Neural cell (in vitro differentiated cells): ENCODE measurements around the gene GATC. TPM values are rescaled to one million over a fixed set of nuclear protein-coding genes. Genes with fewer than 3 reads are reported as not detected.

Experiments used
- H2AFZ ChIP-seq: fragments of 200-600, 300-800 bp; sonication (generic), shearing (Covaris generic); 2 replicates; pipeline ENCODE4 v1.6.0; 2014; ENCODE audit warnings: low read depth, mild to moderate bottlenecking, antibody characterized with exemption, low read length, moderate library complexity
- H3F3A ChIP-seq: fragments of 200-600 bp; shearing (Covaris generic); 2 replicates; pipeline ENCODE4 v1.6.1; 2016; ENCODE audit warnings: mild to moderate bottlenecking, moderate library complexity, mixed read lengths, antibody characterized with exemption, low read length; ENCODE audit not compliant: insufficient read depth, poor library complexity, severe bottlenecking
- H3K27ac ChIP-seq: fragments of 200-600, 300-800 bp; sonication (generic), shearing (Covaris generic); 2 replicates; pipeline ENCODE4 v1.5.1; 2014; ENCODE audit warnings: mild to moderate bottlenecking, low read length, moderate library complexity
- H3K27me3 ChIP-seq: fragments of 300-800, 200-600 bp; sonication (generic), shearing (Covaris generic); 2 replicates; pipeline ENCODE4 v1.6.0; 2014; ENCODE audit warnings: mild to moderate bottlenecking, low read depth, low read length, moderate library complexity; ENCODE audit not compliant: insufficient read depth
- H3K36me3 ChIP-seq: fragments of 300-800, 200-600 bp; sonication (generic), shearing (Covaris generic); 2 replicates; pipeline ENCODE4 v1.5.1; 2014; ENCODE audit warnings: mild to moderate bottlenecking, antibody characterized with exemption, low read length, moderate library complexity; ENCODE audit not compliant: insufficient read depth
- H3K4me2 ChIP-seq: fragments of 300-800, 200-600 bp; sonication (generic), shearing (Covaris generic); 2 replicates; pipeline ENCODE4 v1.6.0; 2014; ENCODE audit warnings: mild to moderate bottlenecking, low read length
- H3K4me3 ChIP-seq: fragments of 300-800, 200-600 bp; sonication (generic), shearing (Covaris generic); 2 replicates; pipeline ENCODE4 v1.5.1; 2014; ENCODE audit warnings: mild to moderate bottlenecking, low read length, moderate library complexity
- H3K79me2 ChIP-seq: fragments of 200-600 bp; shearing (Covaris generic); replicated peaks from 2 replicates; pipeline ENCODE4 v1.6.0; 2014; ENCODE audit warnings: mild to moderate bottlenecking, low read length, moderate library complexity; ENCODE audit not compliant: insufficient read depth
- H3K9ac ChIP-seq: fragments of 300-800, 200-600 bp; sonication (generic), shearing (Covaris generic); 2 replicates; pipeline ENCODE4 v1.6.1; 2016; ENCODE audit warnings: mild to moderate bottlenecking, low read length, mixed read lengths
- H3K9me2 ChIP-seq: fragments of 200-600 bp; shearing (Covaris generic); 2 replicates; pipeline ENCODE4 v1.6.1; 2016; ENCODE audit warnings: mild to moderate bottlenecking, low read length, mixed read lengths; ENCODE audit not compliant: insufficient read depth
- H3K9me3 ChIP-seq: fragments of 200-600, 300-800 bp; sonication (generic), shearing (Covaris generic); 2 replicates; pipeline ENCODE4 v1.6.1; 2016; ENCODE audit warnings: mild to moderate bottlenecking, mixed run types, low read length, moderate library complexity, mixed read lengths
- H4K20me1 ChIP-seq: fragments of 200-600 bp; shearing (Covaris generic); 2 replicates; pipeline ENCODE4 v1.6.1; 2016; ENCODE audit warnings: mild to moderate bottlenecking, mixed run types; ENCODE audit not compliant: insufficient read depth
- CTCF ChIP-seq: fragments of 450-650 bp; IDR thresholded peaks from 2 replicates; pipeline ENCODE4 v1.5.1; 2014; ENCODE audit warnings: antibody characterized with exemption, mild to moderate bottlenecking, moderate library complexity; ENCODE audit not compliant: poor library complexity, severe bottlenecking
- EP300 ChIP-seq: fragments of 450-650 bp; conservative IDR thresholded peaks from 2 replicates; pipeline ENCODE4 v1.6.1; 2014; ENCODE audit warnings: antibody characterized with exemption, mild to moderate bottlenecking, moderate library complexity; ENCODE audit not compliant: poor library complexity, severe bottlenecking
- EZH2 ChIP-seq: fragments of 200-600, 300-800 bp; shearing (Covaris generic), sonication (generic); IDR thresholded peaks from 2 replicates; pipeline ENCODE4 v1.6.1; 2014; ENCODE audit warnings: antibody characterized with exemption, low read length, borderline replicate concordance, mild to moderate bottlenecking; ENCODE audit not compliant: insufficient read depth, poor library complexity, severe bottlenecking
- POLR2AphosphoS5 ChIP-seq: IDR thresholded peaks from 2 replicates; pipeline ENCODE4 v1.6.1; 2012
- RAD21 ChIP-seq: fragments of 450-650 bp; conservative IDR thresholded peaks from 2 replicates; pipeline ENCODE4 v1.6.1; 2014; ENCODE audit warnings: antibody characterized with exemption, mild to moderate bottlenecking, moderate library complexity
- REST ChIP-seq: IDR thresholded peaks from 2 replicates; pipeline ENCODE4 v1.6.1; 2012; ENCODE audit warnings: borderline replicate concordance
- SMC3 ChIP-seq: fragments of 450-650 bp; conservative IDR thresholded peaks from 2 replicates; pipeline ENCODE4 v1.6.1; 2014; ENCODE audit warnings: antibody characterized with exemption, mild to moderate bottlenecking, moderate library complexity; ENCODE audit not compliant: poor library complexity
- TAF1 ChIP-seq: IDR thresholded peaks from 2 replicates; pipeline ENCODE4 v1.6.1; 2012; ENCODE audit warnings: low read depth
- polyA plus RNA-seq: library from polyadenylated mRNA; depleted of rRNA; stranded (reverse); fragments of >200 nt; gene quantifications from 2 replicates; pipeline ENCODE4 v1.2.3, GENCODE V29; 2014

GATC gene
- polyA plus RNA-seq, 1 donor from 2014 or later, result 45.3 TPM

- H3K27me3 ChIP-seq, result no peaks in the 10 kb centered on the region
- H3K9ac ChIP-seq, result no peak overlapping the region
- no peaks in the 10 kb centered on the region for H3K9me2 ChIP-seq
- H3K4me3 ChIP-seq, result peak overlapping the region; percentile 4
- H2AFZ ChIP-seq, result no peak overlapping the region
- H4K20me1 ChIP-seq, result peaks cover 3% of the 10 kb centered on the region
- H3K9me3 ChIP-seq, result no peaks in the 10 kb centered on the region
- H3K36me3 ChIP-seq, result no peaks in the 10 kb centered on the region
- TF ChIP-seq CTCF (no peak), POLR2AphosphoS5 (no peak), TAF1 (no peak), SMC3 (no peak), EZH2 (no peak), REST (no peak), RAD21 (no peak)
- no peak overlapping the region for H3K4me2 ChIP-seq
- peaks cover 7% of the 10 kb centered on the region for H3F3A ChIP-seq
- peaks cover 25% of the 10 kb centered on the region for H3K79me2 ChIP-seq
- no peak overlapping the region for H3K27ac ChIP-seq
Observed at GRCh38 chr12:120472521-120472920, 26.3 kb downstream of the GATC start.

- no peak overlapping the region for H2AFZ ChIP-seq
- no peak overlapping the region for H3K9ac ChIP-seq
- peaks cover 14% of the 10 kb centered on the region for H3K79me2 ChIP-seq
- H3K27me3 ChIP-seq, result no peaks in the 10 kb centered on the region
- no peaks in the 10 kb centered on the region for H3K9me2 ChIP-seq
- TF ChIP-seq SMC3 (no peak), TAF1 (no peak), EP300 (no peak), RAD21 (no peak), REST (no peak)
- no peaks in the 10 kb centered on the region for H3K9me3 ChIP-seq
- H3K27ac ChIP-seq, result no peak overlapping the region
- no peaks in the 10 kb centered on the region for H3F3A ChIP-seq
- no peaks in the 10 kb centered on the region for H4K20me1 ChIP-seq
- H3K4me3 ChIP-seq, result no peak overlapping the region
- H3K4me2 ChIP-seq, result no peak overlapping the region
- no peaks in the 10 kb centered on the region for H3K36me3 ChIP-seq
Observed at GRCh38 chr12:120473807-120474615, 27.8 kb downstream of the GATC start.
